HL-60 (cell line): Measurements from ENCODE around the gene KCNJ15.

Experiments used
- DNase-seq, 2 experiments: peaks; one replicate each; pipeline ENCODE4 v3.0.0-alpha.2; 2010 to 2020; ENCODE audit warnings: low read depth in 1 of 2, low spot score in 1 of 2
- H3K27ac ChIP-seq: fragments of 250-450 bp; sonication (Bioruptor Pico); replicated peaks from 2 replicates; pipeline ENCODE4 v1.5.1; 2020; ENCODE audit warnings: mild to moderate bottlenecking, moderate library complexity
- H3K27me3 ChIP-seq: fragments of 250-450 bp; sonication (Bioruptor Pico); 2 replicates; pipeline ENCODE4 v1.5.1; 2021; ENCODE audit warnings: mild to moderate bottlenecking, moderate library complexity; ENCODE audit not compliant: insufficient read depth, poor library complexity, severe bottlenecking
- H3K4me3 ChIP-seq: replicated peaks from 2 replicates; pipeline ENCODE4 v1.5.1; 2011; ENCODE audit warnings: mild to moderate bottlenecking, control low read depth, low read length; ENCODE audit not compliant: insufficient read depth
- GABPA ChIP-seq: IDR thresholded peaks from 2 replicates; pipeline ENCODE4 v1.6.1; 2012; ENCODE audit warnings: low read depth
- POLR2AphosphoS5 ChIP-seq: IDR thresholded peaks from 2 replicates; pipeline ENCODE4 v1.6.1; 2012; ENCODE audit warnings: low read depth
- SPI1 ChIP-seq: IDR thresholded peaks from 2 replicates; pipeline ENCODE4 v1.6.1; 2012; ENCODE audit warnings: low read depth, mild to moderate bottlenecking, borderline replicate concordance
- TF ChIP-seq, protein P1 (sequence below): IDR thresholded peaks from one replicate; pipeline ENCODE4 v1.5.1; 2011; ENCODE audit warnings: low read length, control low read depth, inconsistent platforms; ENCODE audit not compliant: insufficient read depth
- TF ChIP-seq, protein P2 (sequence below): IDR thresholded peaks from 2 replicates; pipeline ENCODE4 v1.6.1; 2012; ENCODE audit warnings: low read depth; ENCODE audit not compliant: insufficient replicate concordance

KCNJ15 gene

GRCh38 chr21:38272215-38272614, 15.4 kb downstream of the KCNJ15 start:
- Histone ChIP-seq H3K27ac (no peak overlapping the region), H3K4me3 (no peak overlapping the region), H3K27me3 (no peaks in the 10 kb centered on the region)
- no peak for DNase-seq
- TF ChIP-seq SPI1 (no peak), POLR2AphosphoS5 (no peak)
- TF ChIP-seq, protein P1, sequence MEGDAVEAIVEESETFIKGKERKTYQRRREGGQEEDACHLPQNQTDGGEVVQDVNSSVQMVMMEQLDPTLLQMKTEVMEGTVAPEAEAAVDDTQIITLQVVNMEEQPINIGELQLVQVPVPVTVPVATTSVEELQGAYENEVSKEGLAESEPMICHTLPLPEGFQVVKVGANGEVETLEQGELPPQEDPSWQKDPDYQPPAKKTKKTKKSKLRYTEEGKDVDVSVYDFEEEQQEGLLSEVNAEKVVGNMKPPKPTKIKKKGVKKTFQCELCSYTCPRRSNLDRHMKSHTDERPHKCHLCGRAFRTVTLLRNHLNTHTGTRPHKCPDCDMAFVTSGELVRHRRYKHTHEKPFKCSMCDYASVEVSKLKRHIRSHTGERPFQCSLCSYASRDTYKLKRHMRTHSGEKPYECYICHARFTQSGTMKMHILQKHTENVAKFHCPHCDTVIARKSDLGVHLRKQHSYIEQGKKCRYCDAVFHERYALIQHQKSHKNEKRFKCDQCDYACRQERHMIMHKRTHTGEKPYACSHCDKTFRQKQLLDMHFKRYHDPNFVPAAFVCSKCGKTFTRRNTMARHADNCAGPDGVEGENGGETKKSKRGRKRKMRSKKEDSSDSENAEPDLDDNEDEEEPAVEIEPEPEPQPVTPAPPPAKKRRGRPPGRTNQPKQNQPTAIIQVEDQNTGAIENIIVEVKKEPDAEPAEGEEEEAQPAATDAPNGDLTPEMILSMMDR, result no peak

DNA sequence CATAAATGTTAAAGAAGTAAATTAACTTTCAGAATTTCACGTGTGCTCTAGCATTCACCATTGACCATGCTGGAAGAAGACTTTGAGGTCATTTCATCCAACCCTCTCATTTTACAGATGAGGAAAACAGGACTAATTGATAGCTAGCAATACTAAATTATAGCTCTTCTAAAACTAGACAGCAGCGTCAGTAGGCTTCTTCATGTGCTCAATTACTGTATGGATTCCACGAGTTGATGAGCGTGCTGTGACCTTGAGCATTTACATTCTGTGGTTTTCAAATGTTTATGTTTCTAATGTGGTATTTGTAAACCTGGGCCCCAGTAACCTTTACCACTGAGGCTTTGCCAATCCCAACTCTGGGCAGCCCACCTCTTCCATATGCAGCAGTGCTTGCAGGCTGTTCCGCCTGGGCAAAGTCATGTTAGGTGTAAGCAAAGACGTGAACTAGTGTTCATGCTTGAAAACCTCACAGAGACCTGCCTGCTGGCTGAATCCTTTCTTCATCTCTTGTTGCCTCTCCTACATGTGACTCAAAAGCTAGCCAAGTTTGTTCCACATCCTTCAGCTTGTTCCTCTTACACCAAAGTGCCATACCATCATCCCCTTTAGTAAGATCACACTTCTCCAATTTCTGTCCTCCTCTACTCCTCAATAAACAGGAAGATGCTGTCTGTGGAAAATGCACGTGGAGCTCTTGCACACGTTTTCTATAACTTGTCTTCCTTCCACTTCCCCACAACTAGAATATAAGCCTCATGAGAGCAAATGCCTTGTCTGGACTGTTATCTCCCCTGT, 17.2 kb downstream of the KCNJ15 start:
- TF ChIP-seq, protein P2, sequence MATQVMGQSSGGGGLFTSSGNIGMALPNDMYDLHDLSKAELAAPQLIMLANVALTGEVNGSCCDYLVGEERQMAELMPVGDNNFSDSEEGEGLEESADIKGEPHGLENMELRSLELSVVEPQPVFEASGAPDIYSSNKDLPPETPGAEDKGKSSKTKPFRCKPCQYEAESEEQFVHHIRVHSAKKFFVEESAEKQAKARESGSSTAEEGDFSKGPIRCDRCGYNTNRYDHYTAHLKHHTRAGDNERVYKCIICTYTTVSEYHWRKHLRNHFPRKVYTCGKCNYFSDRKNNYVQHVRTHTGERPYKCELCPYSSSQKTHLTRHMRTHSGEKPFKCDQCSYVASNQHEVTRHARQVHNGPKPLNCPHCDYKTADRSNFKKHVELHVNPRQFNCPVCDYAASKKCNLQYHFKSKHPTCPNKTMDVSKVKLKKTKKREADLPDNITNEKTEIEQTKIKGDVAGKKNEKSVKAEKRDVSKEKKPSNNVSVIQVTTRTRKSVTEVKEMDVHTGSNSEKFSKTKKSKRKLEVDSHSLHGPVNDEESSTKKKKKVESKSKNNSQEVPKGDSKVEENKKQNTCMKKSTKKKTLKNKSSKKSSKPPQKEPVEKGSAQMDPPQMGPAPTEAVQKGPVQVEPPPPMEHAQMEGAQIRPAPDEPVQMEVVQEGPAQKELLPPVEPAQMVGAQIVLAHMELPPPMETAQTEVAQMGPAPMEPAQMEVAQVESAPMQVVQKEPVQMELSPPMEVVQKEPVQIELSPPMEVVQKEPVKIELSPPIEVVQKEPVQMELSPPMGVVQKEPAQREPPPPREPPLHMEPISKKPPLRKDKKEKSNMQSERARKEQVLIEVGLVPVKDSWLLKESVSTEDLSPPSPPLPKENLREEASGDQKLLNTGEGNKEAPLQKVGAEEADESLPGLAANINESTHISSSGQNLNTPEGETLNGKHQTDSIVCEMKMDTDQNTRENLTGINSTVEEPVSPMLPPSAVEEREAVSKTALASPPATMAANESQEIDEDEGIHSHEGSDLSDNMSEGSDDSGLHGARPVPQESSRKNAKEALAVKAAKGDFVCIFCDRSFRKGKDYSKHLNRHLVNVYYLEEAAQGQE, result no peak
- TF ChIP-seq SPI1 (peak; percentile 95), GABPA (no peak), POLR2AphosphoS5 (no peak)
- TF ChIP-seq, protein P1, result no peak
- peak overlapping the region; percentile 51 for H3K27ac ChIP-seq
- DNase-seq, result peak in 1 of 2 experiments; percentile 86
- no peak overlapping the region for H3K4me3 ChIP-seq
- H3K27me3 ChIP-seq, result no peaks in the 10 kb centered on the region

DNA sequence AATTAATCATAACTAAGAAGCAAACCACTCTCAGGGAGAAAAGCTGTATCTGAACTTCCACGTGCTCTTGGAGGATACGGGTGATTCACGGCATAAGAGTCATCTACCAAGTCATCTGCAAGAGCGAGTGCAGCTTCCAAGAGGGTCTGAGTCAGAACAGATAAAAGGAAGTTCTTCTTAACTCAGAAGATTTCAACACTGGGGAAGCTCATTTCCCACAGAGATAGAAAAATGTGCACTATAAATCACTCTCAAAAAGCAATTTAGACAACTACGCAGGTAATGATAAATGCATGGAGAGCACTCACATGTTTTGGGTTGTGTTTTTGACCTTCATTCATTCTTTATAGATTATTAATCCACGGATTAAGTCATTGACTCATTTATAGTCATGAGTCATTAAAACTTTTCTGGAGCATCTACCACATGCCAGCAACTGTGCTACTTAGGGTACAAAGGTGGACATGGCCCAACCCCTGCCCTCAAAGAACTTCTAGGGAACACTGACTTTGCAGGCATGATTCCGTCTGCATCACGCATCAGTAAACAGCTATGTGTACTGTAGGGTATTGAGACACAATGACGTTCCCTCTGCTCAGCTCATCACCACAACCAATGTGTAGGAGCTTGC, 20.8 kb downstream of the KCNJ15 start:
- H3K4me3 ChIP-seq, result no peak overlapping the region
- H3K27me3 ChIP-seq, result no peaks in the 10 kb centered on the region
- TF ChIP-seq SPI1 (peak; percentile 90), POLR2AphosphoS5 (no peak), GABPA (no peak)
- TF ChIP-seq, protein P1, result no peak
- peak overlapping the region; percentile 40 for H3K27ac ChIP-seq
- DNase-seq, result peak; percentile 89 to 90

DNA sequence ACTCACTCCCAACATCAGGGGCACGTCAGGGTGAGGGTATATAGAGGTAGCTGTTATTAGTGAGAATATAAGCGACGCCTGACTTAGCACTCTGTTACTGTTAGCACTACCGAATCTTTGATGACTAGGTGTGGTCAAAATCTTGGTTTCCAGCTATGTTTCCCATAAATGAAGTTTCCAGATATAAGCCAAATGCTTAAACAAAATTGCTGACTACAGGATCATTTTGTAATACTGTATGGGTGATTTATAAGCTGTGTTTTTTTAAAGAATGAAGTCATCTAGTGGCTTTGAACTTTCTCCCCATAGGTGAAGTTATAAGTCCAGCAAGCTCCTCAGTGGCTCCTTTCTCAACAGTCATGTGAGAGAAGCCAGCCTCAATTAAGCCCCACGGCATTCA, 23.7 kb downstream of the KCNJ15 start:
- TF ChIP-seq, protein P2, result no peak
- no peak for TF ChIP-seq GABPA
- TF ChIP-seq POLR2AphosphoS5, result no peak
- TF ChIP-seq SPI1, result no peak
- TF ChIP-seq, protein P1, result no peak
- Histone ChIP-seq H3K4me3 (no peak overlapping the region), H3K27ac (no peak overlapping the region), H3K27me3 (no peaks in the 10 kb centered on the region)
- DNase-seq, result no peak
